B cell (primary cell): Measurements from ENCODE around the gene COL4A6.

Experiments used
- CTCF ChIP-seq: fragments of 200-600 bp; IDR thresholded peaks from one replicate; pipeline ENCODE4 v1.8.0; 2022; ENCODE audit warnings: antibody characterized with exemption, mild to moderate bottlenecking
- EZH2 ChIP-seq: IDR thresholded peaks from 2 replicates; pipeline ENCODE4 v1.6.1; 2012; ENCODE audit warnings: borderline replicate concordance, low read depth, mild to moderate bottlenecking, moderate library complexity, low read length; ENCODE audit not compliant: insufficient read depth, poor library complexity, severe bottlenecking

GRCh38 chrX:108447303-108447702 lies 9.1 kb upstream of the COL4A6 start:
- no peak for TF ChIP-seq CTCF
- no peak for TF ChIP-seq EZH2
